ENCODE results near the gene CHIT1. TPM values are rescaled to one million over a fixed set of nuclear protein-coding genes. Genes with fewer than 3 reads are reported as not detected.

The CHIT1 gene
- polyA plus RNA-seq (2013, experiment 1 of 2): 0.04 TPM
- not detected for polyA plus RNA-seq (2013, experiment 2 of 2)

- H4K8ac ChIP-seq (ENCODE audit: low read depth, low read length): no peak within 1 kb of the TSS
- H2BK5ac ChIP-seq (ENCODE audit: low read length): no peak within 1 kb of the TSS
- H3K14ac ChIP-seq (ENCODE audit: low read length): no peak within 1 kb of the TSS
- H2BK15ac ChIP-seq (ENCODE audit: low read length): no peak within 1 kb of the TSS
- DNase-seq (ENCODE audit: low spot score): no peak
- H3K4me3 ChIP-seq (ENCODE audit: low read length in 2 of 2): no peak within 1 kb of the TSS
- WGBS, 2 donors (ENCODE audit: extremely low coverage in 2 of 2, insufficient read length in 2 of 2, insufficient replicate concordance in 1 of 2): no CpG with 5 or more reads among the region's 7 CpGs
- no peaks in the 10 kb centered on the region for H3K9me3 ChIP-seq (replicated peaks in 1 of 2; ENCODE audit: control insufficient read depth in 2 of 2, insufficient read depth in 1 of 2, low read depth in 1 of 2, low read length in 2 of 2)
- H3K18ac ChIP-seq (ENCODE audit: low read length): no peak within 1 kb of the TSS
- no peaks in the 10 kb centered on the region for H3K4me1 ChIP-seq (ENCODE audit: control insufficient read depth in 2 of 2, insufficient read depth in 1 of 2, low read depth in 1 of 2, low read length in 2 of 2)
- no peaks in the 10 kb centered on the region for H3K79me1 ChIP-seq (ENCODE audit: low read depth, low read length)
- H4K91ac ChIP-seq (ENCODE audit: low read depth, low read length, poor library complexity): no peak within 1 kb of the TSS
- peaks cover 0 to 41% (median 0%) of the 10 kb centered on the region in 3 experiments for H3K27me3 ChIP-seq (ENCODE audit: control insufficient read depth in 3 of 3, insufficient read depth in 3 of 3, low read depth in 1 of 3, low read length in 3 of 3)
- no peak within 1 kb of the TSS for H2BK120ac ChIP-seq (ENCODE audit: low read depth, low read length)
- no peak within 1 kb of the TSS for H3K9ac ChIP-seq (ENCODE audit: low read depth, low read length, poor library complexity)
- H2AK5ac ChIP-seq (ENCODE audit: low read depth, low read length): no peak within 1 kb of the TSS
- no peak within 1 kb of the TSS for H2BK12ac ChIP-seq (ENCODE audit: low read length)
- H3K4me2 ChIP-seq (ENCODE audit: insufficient read depth, low read length, poor library complexity, severe bottlenecking): no peak within 1 kb of the TSS
- H3K23ac ChIP-seq (ENCODE audit: low read depth, low read length, poor library complexity): no peak within 1 kb of the TSS
- H3K27ac ChIP-seq (replicated peaks; ENCODE audit: low read length): no peak within 1 kb of the TSS
- no peaks in the 10 kb centered on the region for H3K36me3 ChIP-seq (replicated peaks in 1 of 2; ENCODE audit: control insufficient read depth in 2 of 2, insufficient read depth in 2 of 2, low read length in 2 of 2)
- no peak within 1 kb of the TSS for H2AFZ ChIP-seq (ENCODE audit: low read length)
- H3K4ac ChIP-seq (ENCODE audit: low read length): no peak within 1 kb of the TSS
Measured at GRCh38 chr1:203229471-203230135, at the start of gene CHIT1. TSS of gene CHIT1 (minus strand) at chr1:203229673. CDS start at chr1:203229636, 37 bp downstream.

DNA sequence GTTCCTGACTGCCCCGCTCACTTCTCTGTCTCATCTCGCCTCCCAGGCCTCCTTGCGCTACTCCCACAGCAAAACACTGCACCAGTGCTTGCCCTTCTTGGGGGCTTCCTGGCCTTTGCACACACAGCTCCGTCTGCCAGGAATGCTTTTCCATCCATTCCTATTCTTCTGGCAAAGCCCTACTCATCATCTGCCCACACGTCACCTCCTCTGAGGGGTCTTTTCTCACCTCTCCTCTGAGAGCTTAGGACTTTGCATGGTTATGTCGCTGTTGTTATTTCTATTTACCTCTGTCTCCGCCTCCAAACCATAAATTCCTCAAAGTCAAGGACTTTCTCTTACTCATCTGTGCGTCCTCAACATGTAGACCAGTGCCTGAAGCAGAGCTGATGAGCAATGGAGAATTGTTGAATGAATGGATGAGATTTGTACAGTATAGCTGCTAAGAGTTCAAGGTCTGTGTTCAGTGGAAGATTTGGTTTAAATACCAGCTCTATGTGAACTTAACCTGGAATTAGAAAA, 49.5 kb upstream of the CHIT1 start:
- WGBS, 2 donors (ENCODE audit: extremely low coverage in 2 of 2, insufficient read length in 2 of 2, insufficient replicate concordance in 1 of 2): no CpG with 5 or more reads among the region's 8 CpGs
- Histone ChIP-seq H2BK15ac (ENCODE audit: low read length) (no peak overlapping the region), H2AK5ac (ENCODE audit: low read depth, low read length) (no peak overlapping the region), H3K27me3 (ENCODE audit: control insufficient read depth in 3 of 3, insufficient read depth in 3 of 3, low read depth in 1 of 3, low read length in 3 of 3) (peaks cover 0 to 23% (median 0%) of the 10 kb centered on the region in 3 experiments), H2BK12ac (ENCODE audit: low read length) (no peak overlapping the region), H3K27ac (replicated peaks; ENCODE audit: low read length) (no peak overlapping the region), H2AFZ (ENCODE audit: low read length) (peak overlapping the region; percentile 89), H3K4me3 (ENCODE audit: low read length in 2 of 2) (peak overlapping the region in 1 of 2 donors; percentile 37), H3K4ac (ENCODE audit: low read length) (no peak overlapping the region), H3K9ac (ENCODE audit: low read depth, low read length, poor library complexity) (no peak overlapping the region), H3K14ac (ENCODE audit: low read length) (no peak overlapping the region), H3K23ac (ENCODE audit: low read depth, low read length, poor library complexity) (no peak overlapping the region), H3K9me3 (replicated peaks in 1 of 2; ENCODE audit: control insufficient read depth in 2 of 2, insufficient read depth in 1 of 2, low read depth in 1 of 2, low read length in 2 of 2) (no peaks in the 10 kb centered on the region), H3K18ac (ENCODE audit: low read length) (peak overlapping the region; percentile 76), H2BK120ac (ENCODE audit: low read depth, low read length) (no peak overlapping the region), H3K79me1 (ENCODE audit: low read depth, low read length) (no peaks in the 10 kb centered on the region), H4K8ac (ENCODE audit: low read depth, low read length) (no peak overlapping the region), H4K91ac (ENCODE audit: low read depth, low read length, poor library complexity) (no peak overlapping the region), H3K4me2 (ENCODE audit: insufficient read depth, low read length, poor library complexity, severe bottlenecking) (no peak overlapping the region), H3K4me1 (ENCODE audit: control insufficient read depth in 2 of 2, insufficient read depth in 1 of 2, low read depth in 1 of 2, low read length in 2 of 2) (peaks cover 14 to 21% of the 10 kb centered on the region in 2 donors), H2BK5ac (ENCODE audit: low read length) (no peak overlapping the region), H3K36me3 (replicated peaks in 1 of 2; ENCODE audit: control insufficient read depth in 2 of 2, insufficient read depth in 2 of 2, low read length in 2 of 2) (no peaks in the 10 kb centered on the region)
- DNase-seq (ENCODE audit: low spot score): no peak

GRCh38 chr1:203278082-203278884, 48.8 kb upstream of the CHIT1 start:
- H4K91ac ChIP-seq (ENCODE audit: low read depth, low read length, poor library complexity): no peak overlapping the region
- no peak overlapping the region for H2BK15ac ChIP-seq (ENCODE audit: low read length)
- no peaks in the 10 kb centered on the region for H3K9me3 ChIP-seq (replicated peaks in 1 of 2; ENCODE audit: control insufficient read depth in 2 of 2, insufficient read depth in 1 of 2, low read depth in 1 of 2, low read length in 2 of 2)
- no peak overlapping the region for H2BK5ac ChIP-seq (ENCODE audit: low read length)
- no peak overlapping the region for H4K8ac ChIP-seq (ENCODE audit: low read depth, low read length)
- peak overlapping the region; percentile 39 for H3K4me2 ChIP-seq (ENCODE audit: insufficient read depth, low read length, poor library complexity, severe bottlenecking)
- peak overlapping the region; percentile 76 for H3K18ac ChIP-seq (ENCODE audit: low read length)
- H3K27me3 ChIP-seq (ENCODE audit: control insufficient read depth in 3 of 3, insufficient read depth in 3 of 3, low read depth in 1 of 3, low read length in 3 of 3): peaks cover 0 to 23% (median 0%) of the 10 kb centered on the region in 3 experiments
- WGBS, 2 donors (ENCODE audit: extremely low coverage in 2 of 2, insufficient read length in 2 of 2, insufficient replicate concordance in 1 of 2): no CpG with 5 or more reads among the region's 13 CpGs
- H3K79me1 ChIP-seq (ENCODE audit: low read depth, low read length): no peaks in the 10 kb centered on the region
- peak overlapping the region; percentile 89 for H2AFZ ChIP-seq (ENCODE audit: low read length)
- H3K14ac ChIP-seq (ENCODE audit: low read length): no peak overlapping the region
- H2AK5ac ChIP-seq (ENCODE audit: low read depth, low read length): no peak overlapping the region
- H3K27ac ChIP-seq (replicated peaks; ENCODE audit: low read length): peak overlapping the region; percentile 13
- H2BK12ac ChIP-seq (ENCODE audit: low read length): no peak overlapping the region
- peak overlapping the region; percentile 56 for H3K9ac ChIP-seq (ENCODE audit: low read depth, low read length, poor library complexity)
- H3K4me1 ChIP-seq (ENCODE audit: control insufficient read depth in 2 of 2, insufficient read depth in 1 of 2, low read depth in 1 of 2, low read length in 2 of 2): peaks cover 21 to 28% of the 10 kb centered on the region in 2 donors
- no peak overlapping the region for H3K4ac ChIP-seq (ENCODE audit: low read length)
- DNase-seq (ENCODE audit: low spot score): no peak
- no peak overlapping the region for H2BK120ac ChIP-seq (ENCODE audit: low read depth, low read length)
- no peaks in the 10 kb centered on the region for H3K36me3 ChIP-seq (replicated peaks in 1 of 2; ENCODE audit: control insufficient read depth in 2 of 2, insufficient read depth in 2 of 2, low read length in 2 of 2)
- H3K23ac ChIP-seq (ENCODE audit: low read depth, low read length, poor library complexity): no peak overlapping the region
- peak overlapping the region in 1 of 2 donors; percentile 37 for H3K4me3 ChIP-seq (ENCODE audit: low read length in 2 of 2)

All from neuronal stem cell (in vitro differentiated cells).